Hematopoietic multipotent progenitor cell treated with erythropoietin and hydrocortisone succinate and interleukin-3 and kit ligand, for 15 days (in vitro differentiated cells): ENCODE results near the gene EML5.
"Not testable (repeated sequence)": the region's sequence is repeated elsewhere in the genome, so short reads cannot be mapped to it uniquely, and the experiment has no call there.

ENCODE experiments used
- DNase-seq: peaks from one replicate; pipeline ENCODE4 v3.0.0-alpha.2; 2015; ENCODE audit warnings: low spot score

The EML5 gene

DNA sequence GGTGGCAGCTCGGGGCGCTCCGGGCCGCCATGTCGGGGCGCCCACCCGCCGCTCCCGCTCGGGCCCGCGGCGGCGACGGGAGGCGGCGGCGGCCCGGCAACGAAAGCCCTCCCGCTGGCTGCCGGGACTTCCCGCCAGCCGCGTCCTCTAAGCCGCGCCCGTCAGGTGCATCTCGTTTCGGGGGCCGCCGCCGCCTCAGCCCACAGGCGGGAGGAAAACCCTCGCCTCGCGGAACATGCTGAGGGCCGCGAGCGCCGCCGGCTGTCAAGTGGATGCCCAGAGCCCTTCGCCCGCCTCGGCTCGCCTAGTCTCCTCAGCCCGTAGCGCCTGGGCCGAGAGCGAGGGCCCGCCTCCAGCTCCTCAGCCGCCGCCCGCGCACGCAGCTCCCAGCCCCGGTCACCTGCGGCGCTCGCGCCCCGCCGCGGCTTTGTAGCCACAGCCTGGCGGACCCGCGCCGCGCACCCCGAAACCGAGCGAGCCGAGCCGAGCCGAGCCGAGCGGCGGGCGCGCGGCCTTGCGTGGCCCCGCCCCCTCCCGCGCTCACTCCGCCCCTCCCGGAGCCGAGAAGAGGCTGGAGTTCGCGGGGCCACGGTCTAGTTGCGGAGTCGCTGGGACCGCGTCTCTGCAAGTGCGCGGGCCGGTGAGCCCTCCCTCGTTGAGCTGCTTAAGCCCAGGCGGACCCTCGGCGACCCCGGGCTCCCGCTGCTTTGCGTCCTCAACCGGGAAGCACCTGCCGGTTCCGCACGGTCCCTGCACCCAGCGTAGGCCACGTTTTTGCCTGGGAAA is at the start of gene EML5:
EML5 (minus strand) TSS at position 481 of the 786 bp plus-strand sequence; CDS start at position 31, 450 bp downstream.
- peak; percentile 81 for DNase-seq

DNA sequence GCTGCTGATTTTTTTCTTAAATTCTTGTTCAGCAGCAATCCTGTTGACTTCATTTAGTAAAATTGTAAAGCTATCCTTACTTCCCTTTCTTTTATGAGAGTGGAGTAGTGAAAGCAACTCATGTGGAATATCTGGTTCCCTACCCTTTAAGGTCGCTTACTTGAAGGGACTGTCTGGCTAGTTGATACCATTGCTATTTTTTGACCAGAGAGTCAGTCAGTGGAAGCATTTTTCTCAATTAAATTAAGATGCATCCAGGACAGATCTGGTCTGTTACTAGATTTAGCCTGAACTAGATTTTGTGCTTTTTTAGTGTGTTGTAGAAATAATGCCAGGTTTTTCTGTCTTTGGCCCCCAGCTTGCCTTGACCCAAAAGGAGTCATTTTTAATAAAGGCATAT is 49.7 kb upstream of the EML5 start:
- no peak for DNase-seq

DNA sequence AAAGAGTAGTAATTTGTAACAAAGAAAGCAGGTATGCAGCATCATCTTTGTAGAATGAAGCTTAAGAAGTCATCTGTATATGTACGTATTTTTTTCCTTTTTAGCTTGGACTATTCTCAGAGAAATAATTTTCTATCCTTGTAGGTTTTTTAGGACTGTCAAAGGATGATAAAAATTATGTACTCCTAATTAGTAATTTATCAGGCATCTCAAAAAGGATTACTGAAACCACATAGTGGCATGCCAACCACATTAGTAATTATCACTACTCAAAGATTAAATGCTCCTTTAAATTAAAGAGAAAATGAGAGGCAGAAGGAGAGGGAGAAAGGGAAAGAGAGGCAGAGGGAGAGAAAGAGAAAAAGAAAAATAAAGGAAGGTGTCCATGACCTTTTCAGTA is 49.0 kb upstream of the EML5 start:
- DNase-seq, result no peak

GRCh38 chr14:88840926-88841325 is 48.2 kb upstream of the EML5 start:
- DNase-seq, result no peak

- DNase-seq, result no peak
Measured at GRCh38 chr14:88838015-88838414, 45.3 kb upstream of the EML5 start.

DNA sequence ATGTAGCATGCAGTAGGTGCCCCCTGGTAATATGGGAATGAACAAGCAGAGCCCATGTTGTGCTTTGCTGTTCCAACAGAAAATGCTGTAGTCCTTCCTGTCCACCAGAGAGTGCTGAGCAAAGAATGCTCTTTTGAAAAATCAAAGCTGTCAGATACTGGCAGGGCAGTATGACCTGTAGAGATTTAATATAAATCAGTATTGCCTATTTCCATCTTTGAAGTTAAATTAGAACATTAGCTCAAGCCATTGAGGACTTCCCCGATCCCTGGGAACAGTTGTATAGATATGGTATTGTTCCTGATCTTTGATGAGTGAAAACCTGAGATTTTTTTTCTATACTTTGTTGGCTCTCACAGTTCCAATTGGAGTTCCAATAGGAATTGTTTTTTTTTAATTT is 44.7 kb upstream of the EML5 start:
- no peak for DNase-seq

DNA sequence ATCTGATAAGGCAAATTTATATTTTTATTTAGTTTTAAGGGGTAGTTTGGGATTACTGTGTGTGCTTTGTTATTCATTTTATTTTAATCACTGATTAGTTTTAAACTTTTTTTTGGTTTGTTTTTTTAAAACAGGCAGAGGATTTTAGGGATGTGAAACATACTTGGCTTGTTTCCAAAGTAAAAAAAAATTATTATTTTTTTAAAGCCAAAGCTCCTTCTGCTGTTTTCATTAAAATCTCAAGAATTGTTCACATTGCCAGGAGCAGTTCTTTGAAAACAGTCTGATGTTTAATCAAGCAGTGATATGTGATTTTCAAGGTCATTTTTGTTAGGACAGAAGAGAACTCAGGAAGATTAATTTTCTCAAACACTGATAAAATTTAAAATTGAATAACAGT is 42.9 kb upstream of the EML5 start:
- no peak for DNase-seq

GRCh38 chr14:88834883-88835431 is 42.2 kb upstream of the EML5 start:
- DNase-seq, result no peak

GRCh38 chr14:88831284-88831683 is 38.5 kb upstream of the EML5 start:
- no peak for DNase-seq

- DNase-seq, result no peak
Measured at GRCh38 chr14:88829685-88830302, 37.0 kb upstream of the EML5 start.

GRCh38 chr14:88829188-88829587 is 36.4 kb upstream of the EML5 start:
- no peak for DNase-seq

- DNase-seq, result no peak
Measured at GRCh38 chr14:88825503-88825902, 32.8 kb upstream of the EML5 start.

DNA sequence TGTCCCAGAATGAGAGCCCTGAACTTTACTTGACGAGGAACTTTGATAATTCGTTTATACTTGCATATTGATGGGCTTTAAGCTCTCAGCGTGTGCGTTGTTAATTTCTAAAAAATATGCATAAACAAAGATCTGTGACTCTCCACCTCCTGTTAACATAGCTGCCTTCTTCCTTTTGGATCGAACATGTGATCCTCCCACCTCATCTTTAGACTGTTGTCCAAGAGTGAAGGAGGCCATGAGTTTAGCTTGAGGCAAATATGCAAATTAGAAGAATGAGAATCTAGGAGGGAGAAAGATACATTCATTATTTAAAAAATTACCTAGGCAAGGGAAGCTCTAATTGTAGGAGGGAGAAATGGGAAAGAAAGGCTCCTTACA is 32.3 kb upstream of the EML5 start:
- no peak for DNase-seq

DNA sequence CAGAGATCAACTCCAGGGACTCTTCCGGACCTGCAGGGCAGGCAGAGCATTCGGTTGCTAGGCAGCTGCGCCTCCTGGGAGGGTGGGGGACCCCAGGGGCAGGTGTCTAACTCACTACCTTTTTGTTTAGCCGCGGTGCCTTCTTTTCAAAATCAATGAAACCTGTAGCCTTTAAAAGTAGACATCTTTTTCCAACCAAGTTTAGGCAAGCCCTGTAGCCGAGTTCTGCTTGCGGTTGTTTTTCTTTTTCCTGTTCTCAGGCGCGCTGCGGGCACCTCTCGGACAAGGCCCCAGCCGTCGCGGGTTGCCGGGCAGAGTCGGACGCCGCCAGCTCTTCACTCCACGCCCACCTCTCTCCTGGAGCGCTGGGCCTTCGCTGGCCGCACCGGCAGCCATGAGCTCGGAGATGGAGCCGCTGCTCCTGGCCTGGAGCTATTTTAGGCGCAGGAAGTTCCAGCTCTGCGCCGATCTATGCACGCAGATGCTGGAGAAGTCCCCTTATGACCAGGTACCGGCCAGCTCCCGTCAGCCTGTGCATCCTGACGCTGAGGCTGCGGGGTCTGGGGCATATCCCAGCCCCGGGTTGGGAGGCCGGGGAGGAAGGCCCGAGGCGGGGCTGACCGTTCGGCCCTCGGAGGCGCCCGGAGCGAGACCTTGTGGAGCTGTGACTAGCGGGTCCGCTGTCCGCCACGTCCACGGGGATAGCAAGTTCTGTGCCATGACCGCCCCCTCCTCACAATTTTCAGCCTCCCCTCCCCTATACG is 31.7 kb upstream of the EML5 start, which contains the start of gene TTC8:
TTC8 (plus strand) TSS at position 338 of the 764 bp plus-strand sequence; CDS start at position 395, 57 bp downstream.
- peak; percentile 90 for DNase-seq

DNA sequence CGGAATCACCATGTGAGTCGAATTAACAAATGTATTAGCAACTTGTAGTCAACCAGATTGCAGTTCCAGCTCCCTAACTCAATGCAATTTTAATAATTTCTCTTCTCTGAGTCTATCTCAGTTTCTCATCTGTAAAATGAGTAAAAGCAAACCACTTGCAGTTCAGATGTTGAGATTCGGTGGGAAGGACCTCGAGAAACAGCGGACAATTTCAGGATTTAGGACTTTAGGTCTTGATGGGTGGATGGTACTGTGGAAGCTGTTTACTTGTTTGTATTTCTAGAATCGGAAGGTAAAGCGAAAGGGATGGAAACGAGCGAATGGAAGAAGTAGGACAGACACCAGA is 31.2 kb upstream of the EML5 start:
- DNase-seq, result no peak

DNA sequence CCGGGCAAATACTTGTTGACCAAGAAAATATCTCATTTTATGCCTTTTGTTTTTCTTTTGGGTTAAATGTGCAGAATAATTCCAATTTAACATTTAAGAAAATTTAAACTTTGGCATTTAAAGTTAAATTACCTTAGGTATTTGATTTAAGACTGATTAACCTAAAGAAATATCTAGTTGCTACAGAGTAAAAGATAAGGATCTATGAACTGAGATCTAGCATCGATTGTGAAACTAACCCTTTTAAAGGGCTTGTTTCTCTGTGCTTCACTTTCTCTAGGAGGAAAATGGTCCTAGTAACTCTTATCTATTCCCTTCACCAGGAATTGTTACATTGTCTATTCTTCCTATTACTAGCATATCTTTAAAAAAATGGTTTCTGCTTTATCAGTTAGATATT is 29.1 kb upstream of the EML5 start:
- no peak for DNase-seq

DNA sequence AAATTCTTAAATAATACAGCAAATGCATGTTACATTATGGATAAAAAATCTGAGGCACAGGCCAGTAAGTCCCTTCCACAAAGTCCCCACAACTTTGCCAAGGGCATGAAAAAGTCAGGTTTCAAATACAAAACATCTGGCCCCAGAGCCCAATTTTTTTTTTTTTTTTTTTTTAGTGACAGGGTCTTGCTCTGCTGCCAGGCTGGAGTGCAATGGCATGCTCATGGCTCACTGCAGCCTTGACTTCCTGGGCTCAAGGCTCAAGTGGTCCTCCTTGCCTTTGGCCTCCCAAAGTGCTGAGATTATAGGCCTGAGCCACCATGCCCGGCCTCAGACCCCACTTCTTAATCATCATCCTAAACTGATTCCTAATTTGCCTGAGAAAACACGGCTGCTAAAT is 28.6 kb upstream of the EML5 start:
- no peak for DNase-seq

GRCh38 chr14:88819674-88820073 is 26.9 kb upstream of the EML5 start:
- not testable (repeated sequence) for DNase-seq

GRCh38 chr14:88818018-88818417 is 25.3 kb upstream of the EML5 start:
- no peak for DNase-seq

- DNase-seq, result peak; percentile 15
Measured at GRCh38 chr14:88815980-88816379, 23.2 kb upstream of the EML5 start.

DNA sequence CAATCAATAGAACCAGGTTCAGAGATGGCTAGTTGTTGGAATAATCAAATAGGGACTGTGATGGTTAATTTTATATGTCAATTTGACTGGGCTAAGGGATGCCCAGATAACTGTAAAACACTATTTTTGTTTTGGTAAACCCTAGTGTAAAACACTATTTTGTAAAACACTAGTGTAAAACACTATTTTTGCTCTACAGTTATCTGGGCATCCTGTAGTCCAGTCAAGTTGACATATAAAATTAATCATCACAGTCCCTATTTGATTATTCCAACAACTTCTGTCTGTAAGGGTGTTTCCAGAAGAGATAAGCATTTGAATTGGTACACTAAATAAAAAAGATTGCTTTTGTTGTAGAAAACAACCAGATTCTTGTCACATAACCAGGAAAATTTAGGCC is 15.6 kb upstream of the EML5 start:
- no peak for DNase-seq

DNA sequence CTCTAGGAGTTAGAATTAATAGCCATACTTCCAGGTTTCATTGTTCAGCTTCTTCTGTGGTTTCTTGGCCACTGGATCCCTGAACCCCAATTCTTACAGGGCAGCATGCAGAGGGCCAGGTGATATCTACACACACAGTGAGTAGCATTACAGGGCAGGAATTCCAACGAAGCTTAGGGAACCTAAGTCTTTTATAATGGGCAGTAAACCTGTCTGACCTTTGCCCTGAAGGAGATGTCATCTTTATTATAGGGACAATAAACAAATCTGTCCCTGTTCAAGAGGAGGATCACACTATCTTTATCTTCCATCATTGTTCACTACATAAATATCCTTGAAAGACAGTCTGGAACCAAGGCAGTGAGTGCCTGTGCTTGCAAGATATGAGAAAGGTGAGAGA is 11.7 kb upstream of the EML5 start:
- no peak for DNase-seq

DNA sequence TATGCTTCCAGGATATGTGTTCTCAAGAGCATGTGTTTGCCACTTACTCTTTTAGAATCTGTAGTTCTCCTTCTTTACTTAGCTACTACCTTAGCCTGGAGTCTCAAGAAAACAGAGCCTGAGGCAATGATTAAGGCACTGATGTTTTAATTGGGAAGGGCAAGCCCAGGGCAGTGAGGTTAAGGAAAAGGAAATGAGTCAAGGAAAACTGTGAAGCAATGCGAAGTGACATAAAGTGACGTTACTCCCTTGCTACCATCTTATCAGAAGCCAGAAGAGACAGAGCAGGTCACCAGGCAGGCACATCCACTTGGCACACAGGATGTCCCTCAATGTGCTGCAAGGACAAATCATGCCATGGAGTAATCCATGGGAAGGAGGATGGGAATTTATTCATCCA is 11.3 kb upstream of the EML5 start:
- DNase-seq, result no peak
